PFSK-1 (cell line): ENCODE measurements around the gene TRIM17.

Source experiments
- FOXP2 ChIP-seq: optimal IDR thresholded peaks from 2 replicates; pipeline ENCODE3; 2011; ENCODE audit warnings: borderline replicate concordance, control low read depth, inconsistent platforms; ENCODE audit not compliant: insufficient read depth; ENCODE audit errors: extremely low read length, extremely low read depth
- POLR2AphosphoS5 ChIP-seq: IDR thresholded peaks from 2 replicates; pipeline ENCODE4 v1.6.1; 2012; ENCODE audit warnings: low read depth, mild to moderate bottlenecking, control low read depth, low read length, moderate library complexity
- SIN3A ChIP-seq: IDR thresholded peaks from 2 replicates; pipeline ENCODE4 v1.6.1; 2012; ENCODE audit warnings: mild to moderate bottlenecking, low read length, moderate library complexity, borderline replicate concordance; ENCODE audit not compliant: insufficient read depth
- TAF1 ChIP-seq: IDR thresholded peaks from 2 replicates; pipeline ENCODE4 v1.6.1; 2012; ENCODE audit warnings: low read length, control low read depth, borderline replicate concordance; ENCODE audit not compliant: insufficient read depth
- TF ChIP-seq, protein P1 (sequence below), 2 experiments: IDR thresholded peaks; 2 replicates each; pipeline versions ENCODE4 v1.6.1 to v1.8.0; 2011 to 2012; ENCODE audit warnings: low read depth in 2 of 2, low read length in 2 of 2, control low read depth in 1 of 2, inconsistent platforms in 1 of 2, mild to moderate bottlenecking in 1 of 2, moderate library complexity in 1 of 2; ENCODE audit not compliant: insufficient read depth in 1 of 2

The TRIM17 gene

DNA sequence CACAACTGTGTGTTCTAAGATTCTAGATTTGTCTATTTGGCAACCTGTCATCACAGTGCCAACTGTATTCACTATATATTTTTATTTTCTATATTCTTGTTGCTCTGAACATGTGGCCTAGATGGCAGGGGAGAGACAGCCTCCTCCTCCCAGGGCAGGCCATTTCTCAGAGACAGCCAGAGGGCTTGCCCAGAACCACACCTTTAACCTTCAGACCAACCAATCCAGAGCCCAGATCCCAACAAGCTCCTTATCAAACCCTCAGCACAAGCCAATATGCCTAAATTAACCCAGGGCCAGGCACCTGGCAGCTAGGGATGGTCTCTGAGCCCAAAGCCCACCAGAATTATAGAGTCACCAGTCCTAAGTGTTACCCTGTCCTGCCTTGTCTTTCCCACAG is 29.3 kb downstream of the TRIM17 start:
- TF ChIP-seq FOXP2 = no peak
- TF ChIP-seq, protein P1, sequence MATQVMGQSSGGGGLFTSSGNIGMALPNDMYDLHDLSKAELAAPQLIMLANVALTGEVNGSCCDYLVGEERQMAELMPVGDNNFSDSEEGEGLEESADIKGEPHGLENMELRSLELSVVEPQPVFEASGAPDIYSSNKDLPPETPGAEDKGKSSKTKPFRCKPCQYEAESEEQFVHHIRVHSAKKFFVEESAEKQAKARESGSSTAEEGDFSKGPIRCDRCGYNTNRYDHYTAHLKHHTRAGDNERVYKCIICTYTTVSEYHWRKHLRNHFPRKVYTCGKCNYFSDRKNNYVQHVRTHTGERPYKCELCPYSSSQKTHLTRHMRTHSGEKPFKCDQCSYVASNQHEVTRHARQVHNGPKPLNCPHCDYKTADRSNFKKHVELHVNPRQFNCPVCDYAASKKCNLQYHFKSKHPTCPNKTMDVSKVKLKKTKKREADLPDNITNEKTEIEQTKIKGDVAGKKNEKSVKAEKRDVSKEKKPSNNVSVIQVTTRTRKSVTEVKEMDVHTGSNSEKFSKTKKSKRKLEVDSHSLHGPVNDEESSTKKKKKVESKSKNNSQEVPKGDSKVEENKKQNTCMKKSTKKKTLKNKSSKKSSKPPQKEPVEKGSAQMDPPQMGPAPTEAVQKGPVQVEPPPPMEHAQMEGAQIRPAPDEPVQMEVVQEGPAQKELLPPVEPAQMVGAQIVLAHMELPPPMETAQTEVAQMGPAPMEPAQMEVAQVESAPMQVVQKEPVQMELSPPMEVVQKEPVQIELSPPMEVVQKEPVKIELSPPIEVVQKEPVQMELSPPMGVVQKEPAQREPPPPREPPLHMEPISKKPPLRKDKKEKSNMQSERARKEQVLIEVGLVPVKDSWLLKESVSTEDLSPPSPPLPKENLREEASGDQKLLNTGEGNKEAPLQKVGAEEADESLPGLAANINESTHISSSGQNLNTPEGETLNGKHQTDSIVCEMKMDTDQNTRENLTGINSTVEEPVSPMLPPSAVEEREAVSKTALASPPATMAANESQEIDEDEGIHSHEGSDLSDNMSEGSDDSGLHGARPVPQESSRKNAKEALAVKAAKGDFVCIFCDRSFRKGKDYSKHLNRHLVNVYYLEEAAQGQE (IDR thresholded peaks at IDR 0.05; ENCODE audit: insufficient read depth in 1 of 2, low read depth in 2 of 2, low read length in 2 of 2) = no peak
- no peak for TF ChIP-seq POLR2AphosphoS5
- TF ChIP-seq TAF1 = no peak
- TF ChIP-seq SIN3A = no peak

DNA sequence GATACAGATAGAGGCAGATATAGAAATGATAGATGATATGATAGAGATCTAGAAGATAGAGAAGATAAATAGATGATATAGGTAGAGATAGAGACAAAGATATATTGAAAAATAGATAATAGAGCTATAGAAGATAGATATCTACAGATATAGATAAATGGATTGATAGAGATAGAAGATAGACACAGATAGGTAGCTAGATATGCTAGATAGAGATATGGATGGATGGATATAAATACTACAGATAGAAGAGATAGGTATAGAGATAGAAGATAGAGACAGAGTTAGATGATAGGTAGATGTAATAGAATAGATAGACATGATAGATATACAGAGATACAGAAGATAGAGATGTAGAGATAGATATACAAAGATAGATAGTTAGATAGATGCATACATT is 31.4 kb downstream of the TRIM17 start:
- TF ChIP-seq FOXP2 (no peak), SIN3A (no peak), TAF1 (no peak), POLR2AphosphoS5 (no peak)
- TF ChIP-seq, protein P1 (IDR thresholded peaks at IDR 0.05; ENCODE audit: insufficient read depth in 1 of 2, low read depth in 2 of 2, low read length in 2 of 2) = no peak

DNA sequence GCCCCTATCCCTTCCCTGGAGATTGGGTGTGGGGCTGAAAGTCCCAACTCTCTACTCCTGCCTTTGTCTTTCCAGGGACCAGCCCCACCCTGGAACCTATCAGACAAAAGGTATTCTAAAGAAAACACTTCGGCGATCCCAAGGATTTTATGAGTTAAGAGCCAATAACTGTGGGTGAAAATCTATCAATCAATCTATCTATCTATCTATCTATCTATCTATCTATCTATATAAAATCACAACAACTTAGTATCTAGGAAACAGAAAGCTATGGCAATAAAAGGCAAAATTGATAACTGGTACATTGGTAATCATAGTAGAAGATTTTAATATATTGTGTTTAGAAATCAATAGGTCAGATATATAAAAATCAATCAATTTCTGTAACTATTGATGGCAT is 32.9 kb downstream of the TRIM17 start:
- TF ChIP-seq SIN3A (no peak), FOXP2 (no peak), TAF1 (no peak), POLR2AphosphoS5 (no peak)
- TF ChIP-seq, protein P1 (IDR thresholded peaks at IDR 0.05; ENCODE audit: insufficient read depth in 1 of 2, low read depth in 2 of 2, low read length in 2 of 2) = no peak

DNA sequence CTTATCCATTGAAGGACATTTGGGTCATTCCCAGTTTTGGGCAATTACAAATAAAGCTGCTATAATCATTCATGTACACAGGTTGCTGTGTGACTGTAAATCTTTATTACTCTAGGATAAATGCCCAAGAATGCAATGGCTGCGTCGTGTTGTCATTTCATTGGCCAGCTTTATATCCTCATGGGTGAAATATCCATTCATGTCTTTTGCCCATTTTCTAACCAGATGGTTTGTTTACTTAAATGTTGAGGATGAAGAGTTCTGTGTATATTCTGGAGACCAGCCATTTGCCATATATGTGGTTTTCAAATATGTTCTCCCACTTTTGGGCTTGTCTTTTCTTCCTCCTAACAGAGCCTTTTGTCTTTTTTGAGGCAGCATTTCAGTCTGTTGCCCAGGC is 35.3 kb downstream of the TRIM17 start:
- TF ChIP-seq TAF1 = no peak
- no peak for TF ChIP-seq FOXP2
- TF ChIP-seq POLR2AphosphoS5 = no peak
- no peak for TF ChIP-seq SIN3A

DNA sequence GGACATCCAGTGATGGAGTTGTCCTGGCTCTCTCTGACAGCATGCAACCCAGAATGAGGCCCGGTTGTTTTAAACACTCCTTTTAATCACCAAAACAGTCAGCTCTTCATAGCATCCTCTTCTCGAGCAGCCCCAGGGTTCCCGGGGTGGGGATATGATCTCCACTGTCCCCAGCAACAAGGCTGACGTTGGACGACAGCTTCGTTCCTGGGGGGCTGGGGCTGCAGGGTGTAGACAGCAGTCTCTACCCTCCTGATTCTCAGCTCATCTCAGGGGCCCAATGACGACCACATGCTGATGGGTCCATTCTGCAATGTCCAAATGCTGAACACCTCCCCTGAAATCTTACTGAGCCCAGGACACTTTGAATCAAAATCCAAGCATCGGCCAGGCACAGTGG is 37.0 kb downstream of the TRIM17 start:
- TF ChIP-seq POLR2AphosphoS5 (no peak), SIN3A (no peak), TAF1 (no peak), FOXP2 (no peak)

DNA sequence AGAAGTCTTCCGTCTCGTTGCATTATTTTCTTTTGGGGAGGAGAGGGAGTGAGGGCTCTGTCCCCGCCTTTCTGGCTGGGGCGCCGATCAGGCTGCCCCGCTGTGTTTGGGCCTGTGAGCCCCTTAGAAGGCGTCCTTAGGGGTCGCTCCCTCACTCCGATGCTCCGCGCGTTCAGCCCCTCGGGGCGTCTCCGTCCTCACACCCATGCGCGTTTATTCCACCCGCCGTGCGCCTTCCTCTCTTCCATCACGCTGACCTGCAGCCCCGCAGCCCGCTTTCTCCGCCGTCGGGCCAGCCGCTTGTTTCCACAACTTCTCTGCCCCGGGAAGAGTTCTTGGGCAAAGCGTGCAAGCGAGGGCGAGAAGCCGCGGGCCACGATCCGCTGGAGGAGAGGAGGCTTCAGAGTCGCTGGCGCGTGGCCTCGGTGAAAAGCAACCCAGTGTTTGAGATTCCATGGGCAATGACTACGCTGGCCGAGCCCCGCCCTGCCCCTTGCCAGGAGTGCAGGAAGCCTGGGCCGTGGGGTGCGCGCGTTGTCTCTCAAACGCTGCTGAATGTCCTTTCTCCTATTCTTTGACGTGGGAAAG is 37.7 kb downstream of the TRIM17 start:
- TF ChIP-seq TAF1 (no peak), POLR2AphosphoS5 (no peak), FOXP2 (no peak), SIN3A (no peak)
- TF ChIP-seq, protein P1 (IDR thresholded peaks at IDR 0.05; ENCODE audit: insufficient read depth in 1 of 2, low read depth in 2 of 2, low read length in 2 of 2) = no peak
